WI38 (cell line): Measurements from ENCODE around the gene GHITM.
"Not testable (repeated sequence)": the region's sequence is repeated elsewhere in the genome, so short reads cannot be mapped to it uniquely, and the experiment has no call there.

ENCODE experiments used
- H3K4me3 ChIP-seq: 2 replicates; pipeline ENCODE4 v1.5.1; 2011; ENCODE audit warnings: low read depth, mild to moderate bottlenecking, control low read depth, low read length
- TF ChIP-seq, protein P1 (sequence below): IDR thresholded peaks from 2 replicates; pipeline ENCODE4 v1.5.1; 2012; ENCODE audit warnings: low read depth, mild to moderate bottlenecking, control low read depth, low read length

GHITM gene

DNA sequence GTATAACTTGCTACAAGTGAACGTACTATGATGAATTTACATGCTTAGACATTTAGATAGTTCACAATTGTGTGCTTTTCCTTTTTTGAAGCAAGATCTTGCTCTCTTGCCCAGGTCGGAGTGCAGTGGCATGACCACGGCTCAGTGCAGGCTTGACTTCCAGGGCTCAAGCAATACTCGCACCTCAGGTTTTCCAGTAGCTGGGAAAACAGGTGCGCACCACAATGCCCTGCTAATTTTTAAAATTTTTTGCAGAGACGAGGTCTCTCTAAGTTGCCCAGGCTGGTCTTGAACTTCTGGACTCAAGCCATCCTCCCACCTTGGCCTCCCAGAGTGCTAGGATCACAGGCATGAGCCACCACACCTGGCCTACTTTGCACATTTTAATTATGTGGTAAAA, 36.1 kb downstream of the GHITM start:
- H3K4me3 ChIP-seq = no peak overlapping the region
- TF ChIP-seq, protein P1, sequence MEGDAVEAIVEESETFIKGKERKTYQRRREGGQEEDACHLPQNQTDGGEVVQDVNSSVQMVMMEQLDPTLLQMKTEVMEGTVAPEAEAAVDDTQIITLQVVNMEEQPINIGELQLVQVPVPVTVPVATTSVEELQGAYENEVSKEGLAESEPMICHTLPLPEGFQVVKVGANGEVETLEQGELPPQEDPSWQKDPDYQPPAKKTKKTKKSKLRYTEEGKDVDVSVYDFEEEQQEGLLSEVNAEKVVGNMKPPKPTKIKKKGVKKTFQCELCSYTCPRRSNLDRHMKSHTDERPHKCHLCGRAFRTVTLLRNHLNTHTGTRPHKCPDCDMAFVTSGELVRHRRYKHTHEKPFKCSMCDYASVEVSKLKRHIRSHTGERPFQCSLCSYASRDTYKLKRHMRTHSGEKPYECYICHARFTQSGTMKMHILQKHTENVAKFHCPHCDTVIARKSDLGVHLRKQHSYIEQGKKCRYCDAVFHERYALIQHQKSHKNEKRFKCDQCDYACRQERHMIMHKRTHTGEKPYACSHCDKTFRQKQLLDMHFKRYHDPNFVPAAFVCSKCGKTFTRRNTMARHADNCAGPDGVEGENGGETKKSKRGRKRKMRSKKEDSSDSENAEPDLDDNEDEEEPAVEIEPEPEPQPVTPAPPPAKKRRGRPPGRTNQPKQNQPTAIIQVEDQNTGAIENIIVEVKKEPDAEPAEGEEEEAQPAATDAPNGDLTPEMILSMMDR = no peak

- TF ChIP-seq, protein P1 = no peak
- no peak overlapping the region for H3K4me3 ChIP-seq
Observed at GRCh38 chr10:84176351-84176750, 37.0 kb downstream of the GHITM start.

GRCh38 chr10:84176836-84177474, 37.6 kb downstream of the GHITM start:
- H3K4me3 ChIP-seq = no peak overlapping the region
- TF ChIP-seq, protein P1 = no peak

DNA sequence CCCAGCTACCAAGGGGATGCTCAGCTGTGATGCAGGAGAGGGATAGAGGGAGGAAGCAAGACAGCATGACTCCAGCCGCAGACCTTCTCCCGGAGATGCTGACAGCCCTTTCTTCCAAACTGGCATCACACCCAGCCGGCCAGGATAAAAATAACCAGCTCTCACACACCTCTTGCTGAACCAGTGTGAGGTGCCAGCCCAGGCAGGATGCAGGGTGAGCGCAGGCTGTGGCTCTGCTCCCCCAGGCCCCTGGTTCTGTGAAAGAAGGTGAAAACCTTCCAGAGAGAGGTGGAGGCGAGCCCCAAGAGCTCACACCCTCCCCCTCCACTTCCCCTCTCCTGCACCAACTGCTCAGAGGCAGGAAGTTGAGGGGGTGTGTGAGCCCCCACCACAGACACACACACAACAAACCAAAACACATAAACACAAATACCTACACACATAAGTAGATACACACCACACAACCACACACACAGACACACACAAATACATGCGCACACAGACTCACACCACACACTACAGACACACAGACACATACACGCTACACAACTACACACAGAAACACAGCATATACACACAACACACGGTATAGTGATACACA, 38.3 kb downstream of the GHITM start:
- no peak overlapping the region for H3K4me3 ChIP-seq
- TF ChIP-seq, protein P1 = no peak

GRCh38 chr10:84178160-84178609, 38.9 kb downstream of the GHITM start:
- TF ChIP-seq, protein P1 = no peak
- no peak overlapping the region for H3K4me3 ChIP-seq

- TF ChIP-seq, protein P1 = no peak
- no peak overlapping the region for H3K4me3 ChIP-seq
Observed at GRCh38 chr10:84179059-84179710, 39.9 kb downstream of the GHITM start.

DNA sequence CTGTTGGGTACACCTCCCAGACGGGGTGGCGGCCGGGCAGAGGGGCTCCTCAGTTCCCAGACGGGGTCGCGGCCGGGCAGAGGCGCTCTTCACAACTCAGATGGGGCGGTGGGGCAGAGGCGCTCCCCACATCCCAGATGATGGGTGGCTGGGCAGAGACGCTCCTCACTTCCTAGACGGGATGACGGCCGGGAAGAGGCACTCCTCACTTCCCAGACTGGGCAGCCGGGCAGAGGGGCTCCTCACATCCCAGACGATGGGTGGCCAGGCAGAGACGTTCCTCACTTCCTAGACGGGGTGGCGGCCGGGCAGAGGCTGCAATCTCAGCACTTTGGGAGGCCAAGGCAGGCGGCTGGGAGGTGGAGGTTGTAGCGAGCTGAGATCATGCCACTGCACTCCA, 41.1 kb downstream of the GHITM start:
- not testable (repeated sequence) for H3K4me3 ChIP-seq
